HepG2 (cell line): Measurements from ENCODE around the gene PLCG1. TPM values are rescaled to one million over a fixed set of nuclear protein-coding genes. Genes with fewer than 3 reads are reported as not detected.

Source experiments
- CTCF ChIP-seq: sonication (generic); formaldehyde crosslinking; IDR thresholded peaks from 2 replicates; pipeline ENCODE4 v1.5.0; 2020; ENCODE audit warnings: mild to moderate bottlenecking, missing genetic modification reagents, moderate library complexity
- E2F1 ChIP-seq: sonication (generic); formaldehyde crosslinking; IDR thresholded peaks from 2 replicates; pipeline ENCODE4 v1.5.0; 2020; ENCODE audit warnings: missing genetic modification reagents
- FOXO4 ChIP-seq: sonication (generic); formaldehyde crosslinking; conservative IDR thresholded peaks from 2 replicates; pipeline ENCODE4 v1.8.1; 2023; ENCODE audit warnings: missing genetic modification reagents
- GPN1 ChIP-seq: sonication (generic); formaldehyde crosslinking; IDR thresholded peaks from 2 replicates; pipeline ENCODE4 v1.5.1; 2020; ENCODE audit warnings: missing genetic modification reagents, borderline replicate concordance
- HDAC2 ChIP-seq: sonication (generic); formaldehyde crosslinking; IDR thresholded peaks from 2 replicates; pipeline ENCODE4 v1.4.0; 2020; ENCODE audit warnings: missing genetic modification reagents
- IKZF4 ChIP-seq: sonication (generic); formaldehyde crosslinking; IDR thresholded peaks from 2 replicates; pipeline ENCODE4 v1.5.1; 2020; ENCODE audit warnings: borderline replicate concordance, mild to moderate bottlenecking, low read depth, missing genetic modification reagents; ENCODE audit errors: not compliant biosample characterization
- LCORL ChIP-seq, 2 experiments: fragments of 450-650 bp in 1 of 2; sonication (generic) in 1 of 2; formaldehyde crosslinking in 1 of 2; IDR thresholded peaks; 2 replicates each; pipeline versions ENCODE4 v1.5.0 to v1.6.1; 2017 to 2020; ENCODE audit warnings: antibody characterized with exemption in 1 of 2, missing genetic modification reagents in 1 of 2
- MTA3 ChIP-seq: sonication (generic); formaldehyde crosslinking; IDR thresholded peaks from 2 replicates; pipeline ENCODE4 v1.4.0; 2020; ENCODE audit warnings: missing genetic modification reagents
- MXD1 ChIP-seq: sonication (generic); formaldehyde crosslinking; IDR thresholded peaks from 2 replicates; pipeline ENCODE4 v1.4.0; 2020; ENCODE audit warnings: mild to moderate bottlenecking, missing genetic modification reagents
- MYC ChIP-seq: sonication (generic); formaldehyde crosslinking; IDR thresholded peaks from 2 replicates; pipeline ENCODE4 v1.9.0; 2021; ENCODE audit warnings: missing genetic modification reagents, borderline replicate concordance
- NFIC ChIP-seq: IDR thresholded peaks from 2 replicates; pipeline ENCODE4 v1.6.1; 2012; ENCODE audit warnings: mild to moderate bottlenecking, low read length, inconsistent platforms
- SATB2 ChIP-seq: sonication (generic); formaldehyde crosslinking; IDR thresholded peaks from 2 replicates; pipeline ENCODE4 v1.5.0; 2020; ENCODE audit warnings: missing genetic modification reagents
- ZNF547 ChIP-seq: sonication (generic); formaldehyde crosslinking; IDR thresholded peaks from 2 replicates; pipeline ENCODE4 v1.5.1; 2020; ENCODE audit warnings: mild to moderate bottlenecking, missing genetic modification reagents
- ZNF598 ChIP-seq: sonication (generic); formaldehyde crosslinking; IDR thresholded peaks from 2 replicates; pipeline ENCODE4 v1.5.1; 2020; ENCODE audit warnings: mild to moderate bottlenecking, missing genetic modification reagents, borderline replicate concordance
- ZNF609 ChIP-seq: sonication (generic); formaldehyde crosslinking; IDR thresholded peaks from 2 replicates; pipeline ENCODE4 v1.4.0; 2020; ENCODE audit warnings: mild to moderate bottlenecking, missing genetic modification reagents, borderline replicate concordance
- ZNF660 ChIP-seq: sonication (generic); formaldehyde crosslinking; IDR thresholded peaks from 2 replicates; pipeline ENCODE4 v1.5.1; 2020; ENCODE audit warnings: mild to moderate bottlenecking, low read depth, missing genetic modification reagents, borderline replicate concordance
- ZNF790 ChIP-seq: sonication (generic); formaldehyde crosslinking; IDR thresholded peaks from 2 replicates; pipeline ENCODE4 v1.8.0; 2022; ENCODE audit warnings: missing genetic modification reagents, mild to moderate bottlenecking, borderline replicate concordance
- ZNF83 ChIP-seq: sonication (generic); formaldehyde crosslinking; IDR thresholded peaks from 2 replicates; pipeline ENCODE4 v1.4.0; 2020; ENCODE audit warnings: missing genetic modification reagents, mild to moderate bottlenecking, borderline replicate concordance
- ZSCAN25 ChIP-seq: sonication (generic); formaldehyde crosslinking; IDR thresholded peaks from 2 replicates; pipeline ENCODE4 v1.8.0; 2022; ENCODE audit warnings: mild to moderate bottlenecking, missing genetic modification reagents
- polyA plus RNA-seq, 8 experiments: library from polyadenylated mRNA; depleted of rRNA in 3 of 8; stranded (reverse) in 7 of 8; unstranded in 1 of 8; fragments of >200 nt; fragmentation: Illumina TruSeq in 4 of 8; extraction: Trizol in 4 of 8; gene quantifications; 2 replicates each; pipeline versions ENCODE4 v1.2.1 to v1.2.3, GENCODE V29; 2011 to 2016; ENCODE audit warnings: low read depth in 4 of 8, missing spikeins in 1 of 8, mixed read lengths in 1 of 8; ENCODE audit not compliant: insufficient read depth in 1 of 8
- total RNA-seq, 5 experiments: library from RNA; depleted of rRNA; stranded (reverse); fragments of >200 nt; fragmentation: Illumina TruSeq; extraction: Trizol; gene quantifications; 2 replicates each; pipeline ENCODE4 v1.2.3, GENCODE V29; 2016; ENCODE audit warnings: low read depth in 1 of 5

Gene PLCG1
- total and polyA plus RNA-seq, 2 of the 13 experiments (the other 11 are each of a cell fraction or from before 2014, with no cell fraction given): 85.3 to 158 TPM

GRCh38 chr20:41141153-41141815 lies 3.9 kb downstream of the PLCG1 start (continued):
- TF ChIP-seq SATB2 (CRISPR knock-in tag): no peak
- TF ChIP-seq NFIC: no peak
- TF ChIP-seq MYC (CRISPR knock-in tag): peak; percentile 38; the same call in 1 of the 2 replicates
- TF ChIP-seq CTCF (CRISPR knock-in tag): peak; percentile 7; the same call in 1 of the 2 replicates
- TF ChIP-seq ZSCAN25 (CRISPR knock-in tag): 0 out of 2 replicates have a peak, but pooled peaks have one; percentile 36
- TF ChIP-seq ZNF598 (CRISPR knock-in tag): no peak
- no peak for TF ChIP-seq FOXO4 (CRISPR knock-in tag)
- TF ChIP-seq ZNF83 (CRISPR knock-in tag): 0 out of 2 replicates have a peak, but pooled peaks have one; percentile 88
- TF ChIP-seq LCORL (IDR thresholded peaks at IDR 0.05): no peak
- 0 out of 2 replicates have a peak, but pooled peaks have one; percentile 41 for TF ChIP-seq LCORL (CRISPR knock-in tag; IDR thresholded peaks at IDR 0.05)
- TF ChIP-seq E2F1 (CRISPR knock-in tag): no peak
- TF ChIP-seq ZNF660 (CRISPR knock-in tag): no peak
- no peak for TF ChIP-seq ZNF547 (CRISPR knock-in tag)
- TF ChIP-seq ZNF790 (CRISPR knock-in tag): no peak
- no peak for TF ChIP-seq IKZF4 (CRISPR knock-in tag)
- TF ChIP-seq GPN1: no peak
- no peak for TF ChIP-seq HDAC2 (CRISPR knock-in tag)
- peak; percentile 39; the same call in 1 of the 2 replicates for TF ChIP-seq ZNF609 (CRISPR knock-in tag)
- TF ChIP-seq MXD1 (CRISPR knock-in tag): 0 out of 2 replicates have a peak, but pooled peaks have one; percentile 47
- no peak for TF ChIP-seq MTA3 (CRISPR knock-in tag)
